Measurements from ENCODE around the gene NCBP2L.

Gene NCBP2L

GRCh38 chrX:107777536-107777832 lies at the start of gene NCBP2L:
Gene NCBP2L (plus strand): TSS chrX:107777733. CDS start chrX:107794221, 16,488 bp downstream.
- DNase-seq, result no peak

DNA sequence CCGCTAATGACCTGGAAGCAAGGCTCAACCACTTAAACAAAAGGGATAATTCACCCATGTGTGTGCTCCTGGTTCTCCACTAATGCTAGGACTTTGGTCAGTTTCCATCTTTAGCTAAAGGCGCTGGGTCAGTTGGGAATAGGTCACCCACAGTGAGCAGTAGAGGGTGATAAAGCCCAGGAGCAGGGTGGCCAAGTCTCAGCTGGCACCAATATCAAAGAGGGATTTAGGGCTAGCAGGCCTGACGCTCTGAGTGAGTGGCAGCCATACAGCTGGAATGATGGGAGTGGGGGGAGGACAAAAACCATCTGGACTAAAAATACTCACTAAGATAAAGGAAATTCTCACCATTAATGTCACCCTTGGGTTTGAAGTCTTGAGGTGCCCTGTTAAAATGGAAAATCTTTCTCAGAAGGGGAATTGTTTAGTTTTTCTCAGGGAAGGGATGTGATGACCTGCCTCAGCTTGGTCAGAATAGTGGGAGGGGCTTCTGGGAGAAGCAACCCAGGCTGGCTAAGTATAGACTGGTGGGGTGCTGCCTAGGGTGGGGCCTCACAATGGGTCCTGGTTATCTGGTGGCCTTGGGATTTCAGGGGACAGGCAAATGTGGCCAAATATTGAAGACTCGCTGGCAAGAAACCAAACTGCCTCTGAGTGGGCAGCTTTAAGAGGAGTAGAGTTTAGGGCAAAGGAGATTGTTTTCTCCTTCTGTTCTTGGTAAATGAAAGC lies 49.0 kb upstream of the NCBP2L start:
- no peak for DNase-seq

DNA sequence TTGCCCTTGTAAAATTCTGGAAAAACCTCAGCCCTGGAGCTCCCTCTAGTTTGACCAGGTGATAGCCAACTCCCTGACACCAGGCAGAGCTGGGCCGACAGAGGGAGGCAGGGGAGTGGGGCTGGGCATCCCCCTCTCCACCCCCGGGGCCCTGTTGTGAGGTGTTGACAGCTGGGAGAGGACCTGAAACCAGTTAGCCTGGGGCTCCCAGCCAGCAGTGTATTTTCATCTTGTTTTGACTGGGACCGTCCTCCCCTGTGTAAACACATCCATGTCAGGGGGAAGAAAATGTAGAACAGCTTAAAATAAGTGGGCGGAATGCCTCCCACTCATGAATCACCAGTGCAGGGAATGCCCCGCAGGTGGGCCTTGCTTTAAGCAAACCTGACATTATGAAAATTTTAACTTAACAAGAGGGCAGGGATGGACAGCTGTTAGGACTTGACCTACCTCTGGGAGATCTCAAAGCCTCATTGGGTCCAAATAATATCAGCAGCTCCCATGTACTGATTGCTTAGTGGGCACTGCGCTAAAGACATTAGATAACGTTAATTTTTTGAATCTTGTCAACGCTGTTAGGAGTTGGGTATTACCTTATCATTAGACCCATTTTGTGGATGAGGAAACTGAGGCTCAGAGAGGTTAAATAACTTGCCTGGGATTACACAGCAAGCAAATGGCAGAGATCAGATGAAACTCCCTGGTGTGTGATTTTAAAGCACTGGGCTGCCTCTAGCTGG lies 47.8 kb upstream of the NCBP2L start:
- DNase-seq, result no peak

- DNase-seq, result no peak
Measured at GRCh38 chrX:107730298-107730655, 47.3 kb upstream of the NCBP2L start.

- DNase-seq, result no peak
Measured at GRCh38 chrX:107730991-107731766, 46.4 kb upstream of the NCBP2L start.

- DNase-seq, result no peak
Measured at GRCh38 chrX:107731831-107732502, 45.6 kb upstream of the NCBP2L start.

GRCh38 chrX:107733686-107734085 lies 43.8 kb upstream of the NCBP2L start:
- no peak for DNase-seq

- no peak for DNase-seq
Measured at GRCh38 chrX:107734646-107735045, 42.9 kb upstream of the NCBP2L start.

GRCh38 chrX:107736781-107737531 lies 40.6 kb upstream of the NCBP2L start:
- DNase-seq, result no peak

DNA sequence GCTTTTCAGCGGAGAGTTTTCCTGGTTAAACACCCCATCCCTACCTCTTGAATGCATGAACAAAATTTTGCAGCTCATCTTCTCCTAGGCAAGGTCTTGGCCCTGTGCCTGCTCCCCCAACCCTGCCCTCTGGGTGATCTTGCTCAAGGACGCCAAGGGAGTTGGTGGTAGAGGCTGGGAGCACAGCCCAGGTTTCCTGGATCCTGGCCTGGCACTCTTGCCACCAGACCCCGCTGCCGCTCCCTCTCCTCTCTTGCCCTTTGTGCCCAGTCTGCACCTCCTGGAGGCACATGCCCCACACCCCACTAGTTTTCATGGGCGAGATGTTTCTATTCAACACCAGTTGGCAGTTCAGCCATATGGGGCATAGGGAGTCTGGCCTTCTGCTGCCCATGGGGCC lies 39.3 kb upstream of the NCBP2L start:
- DNase-seq, result no peak

GRCh38 chrX:107738768-107739167 lies 38.8 kb upstream of the NCBP2L start:
- DNase-seq, result no peak

DNA sequence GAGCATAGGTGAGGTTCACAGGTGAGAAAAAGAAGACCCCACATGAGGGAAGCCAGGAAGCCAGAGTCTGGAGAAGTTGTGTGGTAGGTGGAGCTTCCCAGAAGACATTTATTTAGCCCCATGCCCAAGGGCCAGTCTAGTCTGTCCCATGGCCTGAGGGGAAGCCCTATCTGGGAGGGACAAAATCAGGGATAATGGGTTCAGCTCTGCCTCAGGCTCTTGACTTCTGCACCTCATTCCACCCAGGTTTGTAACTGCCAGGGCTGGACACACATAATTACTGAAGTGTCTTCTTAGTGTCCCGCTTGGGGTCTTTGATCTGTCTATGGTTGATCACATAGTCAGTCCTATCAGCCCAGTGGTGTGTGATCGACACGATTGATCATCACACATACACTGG lies 38.0 kb upstream of the NCBP2L start:
- no peak for DNase-seq

- no peak for DNase-seq
Measured at GRCh38 chrX:107741404-107741790, 36.1 kb upstream of the NCBP2L start.

- DNase-seq, result no peak
Measured at GRCh38 chrX:107742700-107743191, 34.8 kb upstream of the NCBP2L start.

DNA sequence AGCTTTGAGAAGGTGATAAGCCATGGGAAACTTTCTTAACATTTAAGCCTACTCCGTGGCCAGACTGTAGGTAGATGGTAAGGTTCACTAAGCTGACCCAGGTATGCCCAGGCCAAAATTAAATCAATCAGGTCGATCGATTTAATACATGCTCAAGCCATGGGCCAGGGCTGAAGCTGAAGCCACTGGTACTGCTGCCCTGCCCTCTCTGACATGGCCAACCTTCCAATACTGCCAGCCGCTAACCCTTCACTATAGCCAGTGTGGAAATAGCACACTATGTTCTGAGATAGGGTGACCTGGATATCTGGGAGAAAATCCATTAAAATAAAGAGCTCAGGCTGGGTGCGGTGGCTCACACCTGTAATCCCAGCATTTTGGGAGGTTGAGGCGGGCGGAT lies 33.5 kb upstream of the NCBP2L start:
- no peak for DNase-seq

DNA sequence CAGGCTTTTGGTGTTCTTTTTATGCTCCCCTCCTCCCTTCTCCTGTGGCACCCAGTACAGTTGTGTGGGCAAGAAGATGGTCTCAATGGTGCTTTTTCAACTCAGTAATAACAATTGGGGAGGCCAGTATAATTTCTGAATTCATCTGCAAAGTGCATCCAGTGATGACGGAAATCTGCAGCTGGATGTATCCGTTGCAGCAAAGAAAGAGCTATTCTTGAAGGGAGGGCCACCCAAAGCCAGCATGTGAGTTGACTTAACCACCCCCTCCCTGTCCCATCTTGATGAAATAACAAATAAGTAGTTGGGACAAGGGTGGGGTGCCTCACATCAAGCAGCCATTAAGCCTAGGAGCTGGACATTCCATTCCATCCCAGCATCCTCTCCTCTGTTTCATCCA lies 32.7 kb upstream of the NCBP2L start:
- no peak for DNase-seq

DNA sequence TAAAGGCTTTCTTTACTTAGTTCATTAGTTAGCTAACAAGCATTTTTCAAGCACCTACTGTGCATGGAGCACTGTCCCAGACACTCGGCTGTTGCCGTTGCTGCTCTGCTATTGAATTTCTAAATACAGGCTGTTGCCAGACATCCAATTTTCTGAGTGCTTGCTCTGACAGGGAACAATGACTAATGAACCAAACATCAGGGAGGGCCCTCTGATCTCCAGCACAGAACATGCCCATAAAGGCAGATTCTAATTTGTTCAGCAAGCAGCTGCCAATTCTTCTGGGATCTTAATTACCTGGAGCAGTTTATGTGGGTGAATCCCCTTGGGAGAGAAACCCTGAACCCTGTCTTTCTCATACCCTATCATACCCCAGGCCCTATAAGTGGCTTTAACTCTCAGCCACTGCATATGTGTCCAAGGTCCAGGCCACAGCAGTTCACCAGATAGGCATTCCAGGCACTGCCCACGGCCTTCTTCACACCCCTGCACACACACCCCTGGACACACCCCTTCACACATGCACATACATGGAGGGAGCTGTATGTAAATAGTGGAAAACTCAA lies 29.9 kb upstream of the NCBP2L start:
- no peak for DNase-seq

GRCh38 chrX:107748506-107748905 lies 29.0 kb upstream of the NCBP2L start:
- no peak for DNase-seq

- DNase-seq, result no peak
Measured at GRCh38 chrX:107750263-107750662, 27.3 kb upstream of the NCBP2L start.

- no peak for DNase-seq
Measured at GRCh38 chrX:107750861-107751445, 26.6 kb upstream of the NCBP2L start.

DNA sequence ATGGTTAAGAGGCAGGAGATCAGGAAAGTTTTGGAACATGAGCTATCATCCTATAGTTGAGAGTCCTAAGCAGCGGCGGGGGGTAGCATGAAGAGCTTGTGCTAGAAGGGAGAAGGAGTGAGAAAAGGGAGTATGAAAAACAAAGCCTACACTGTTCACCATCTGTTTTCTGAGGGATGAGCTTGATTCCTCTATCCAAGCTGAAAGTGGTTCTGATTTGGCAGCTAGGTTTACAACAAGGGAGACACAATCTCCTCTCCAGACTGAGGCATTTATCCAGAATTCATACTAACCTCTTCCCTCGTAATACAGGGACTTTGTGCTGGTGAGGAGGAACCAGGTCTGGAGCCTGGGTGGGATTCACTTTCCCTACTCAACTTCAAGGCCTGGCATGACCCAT lies 25.5 kb upstream of the NCBP2L start:
- no peak for DNase-seq

DNA sequence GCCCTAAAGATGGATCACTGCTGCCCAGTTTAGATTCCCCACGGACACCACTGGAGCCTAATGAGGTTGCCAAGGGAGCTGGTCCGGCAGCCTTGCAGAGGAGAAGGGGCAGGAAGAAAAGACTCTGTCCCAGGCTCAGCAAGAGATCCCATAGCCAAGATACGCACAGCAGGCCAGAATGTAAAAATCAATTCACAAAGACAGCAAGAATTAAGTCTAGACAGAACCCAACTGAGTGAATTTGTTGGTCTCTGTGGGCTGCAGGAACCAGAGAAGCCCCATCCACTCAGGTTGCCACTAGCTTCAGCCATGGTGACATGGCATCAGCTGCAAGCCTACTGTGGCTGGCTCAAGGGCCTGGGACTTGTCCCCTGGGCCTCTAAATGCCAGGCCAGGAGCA lies 24.8 kb upstream of the NCBP2L start:
- no peak for DNase-seq

Data from stimulated activated CD4-positive, alpha-beta T cell treated with anti-CD3 and anti-CD28 coated beads, Interleukin-2, amount 100 ng/mL, for 48 hours (primary cell).